Right ventricle myocardium superior (tissue), 1 donor: Measurements from ENCODE around the gene OGFOD3. TPM values are rescaled to one million over a fixed set of nuclear protein-coding genes. Genes with fewer than 3 reads are reported as not detected.
A peak's percentile ranks its signal among the peaks of the same experiment; 100 is the strongest.
"Not testable (repeated sequence)": the region's sequence is repeated elsewhere in the genome, so short reads cannot be mapped to it uniquely, and the experiment has no call there.

Source experiments
- ATAC-seq: fragments of 200-7000 bp; cut with Tn5 transposase; one replicate; pipeline ENCODE4 v1.9.1; 2020; ENCODE audit warnings: mild to moderate bottlenecking; ENCODE audit not compliant: poor library complexity
- DNase-seq: peaks from one replicate; pipeline ENCODE4 v3.0.0-alpha.2; 2020
- intact Hi-C: fragments of 100-400 bp; cut with DNase I; formaldehyde crosslinking; loops from one replicate; pipeline ENCODE4 v1.11.2; 2022
- total RNA-seq: library from RNA; stranded (reverse); fragmentation: NEBNext Ultra II Directional; extraction: Animal tissue kit (Norgen Biotek cat#: 25700); gene quantifications from one replicate; pipeline ENCODE4 v1.2.1, GENCODE V29; 2021
- donor health status: DM: no; HTN: yes; CAD: no; lungs with severe emphysema.

OGFOD3 gene
- total RNA-seq, 1 donor from 2014 or later = 29.9 TPM

GRCh38 chr17:82370471-82371332 is 47.7 kb downstream of the OGFOD3 start:
- ATAC-seq (peak; percentile 30), DNase-seq (peak; percentile 38)
- intact Hi-C loops = no loop called here

GRCh38 chr17:82369211-82369610 is 49.2 kb downstream of the OGFOD3 start:
- intact Hi-C loops = no loop called here
- DNase-seq (no peak), ATAC-seq (no peak)

GRCh38 chr17:82367724-82368524 is 50.5 kb downstream of the OGFOD3 start:
- ATAC-seq = no peak

GRCh38 chr17:82366749-82367148 is 51.6 kb downstream of the OGFOD3 start:
- DNase-seq (no peak), ATAC-seq (no peak)
- intact Hi-C loops = no loop called here

More at GRCh38 chr17:82367724-82368524, 50.5 kb downstream of the OGFOD3 start:
- intact Hi-C loops = no loop called here
- DNase-seq = no peak

- DNase-seq (no peak), ATAC-seq (no peak)
- intact Hi-C loops = no loop called here
Observed at GRCh38 chr17:82365606-82366295, 52.6 kb downstream of the OGFOD3 start.

- intact Hi-C loops = no loop called here
- DNase-seq (no peak), ATAC-seq (no peak)
Observed at GRCh38 chr17:82361885-82362633, 56.3 kb downstream of the OGFOD3 start.

- not testable (repeated sequence) for DNase-seq, ATAC-seq
- intact Hi-C loops = loop anchor here (10.0 kb wide), 1 partner anchor 415 kb away; no protein-coding TSS in a partner anchor
Observed at GRCh38 chr17:82359451-82360074, 58.8 kb downstream of the OGFOD3 start.

GRCh38 chr17:82358465-82359350 is 59.7 kb downstream of the OGFOD3 start, which contains the start of gene TEX19:
Gene TEX19, plus strand, starts transcription at chr17:82359247. Its CDS starts 2,904 bp downstream, at chr17:82362151.
- ATAC-seq (no peak), DNase-seq (no peak)
- intact Hi-C loops = loop anchor here (10.0 kb wide), 1 partner anchor 416 kb away; no protein-coding TSS in a partner anchor

GRCh38 chr17:82357394-82357793 is 61.0 kb downstream of the OGFOD3 start:
- no peak for ATAC-seq
- DNase-seq = no peak
- intact Hi-C loops = loop anchor here (10.0 kb wide), 1 partner anchor 417 kb away; no protein-coding TSS in a partner anchor

GRCh38 chr17:82356845-82357355 is 61.5 kb downstream of the OGFOD3 start:
- intact Hi-C loops = loop anchor here (10.0 kb wide), 1 partner anchor 418 kb away; no protein-coding TSS in a partner anchor
- DNase-seq = no peak
- ATAC-seq = no peak

- DNase-seq (no peak), ATAC-seq (no peak)
- intact Hi-C loops = loop anchor here (10.0 kb wide), 1 partner anchor 419 kb away; no protein-coding TSS in a partner anchor
Observed at GRCh38 chr17:82355770-82356427, 62.5 kb downstream of the OGFOD3 start.

- intact Hi-C loops = loop anchor here (5.0 to 10.0 kb wide), 2 partner anchors 197 to 420 kb away; no protein-coding TSS in a partner anchor
- DNase-seq (no peak), ATAC-seq (no peak)
Observed at GRCh38 chr17:82354804-82355308, 63.5 kb downstream of the OGFOD3 start.

- ATAC-seq = no peak
- intact Hi-C loops = loop anchor here (5.0 to 10.0 kb wide), 2 partner anchors 199 to 421 kb away; no protein-coding TSS in a partner anchor
- DNase-seq = no peak
Observed at GRCh38 chr17:82353484-82353883, 64.9 kb downstream of the OGFOD3 start.

GRCh38 chr17:82351713-82352488 is 66.5 kb downstream of the OGFOD3 start:
- peak; percentile 89 for DNase-seq
- peak; percentile 90 for ATAC-seq
- intact Hi-C loops = loop anchor here (1.0 to 10.0 kb wide), 3 partner anchors 62 to 423 kb away; no protein-coding TSS in a partner anchor
